CD4-positive, alpha-beta T cell (primary cell): ENCODE results near the gene TM4SF20. TPM values are rescaled to one million over a fixed set of nuclear protein-coding genes. Genes with fewer than 3 reads are reported as not detected.

Source experiments
- ATAC-seq: fragments of 200-7000 bp; cut with Tn5 transposase; one replicate; pipeline ENCODE4 v1.10.0; 2022; ENCODE audit warnings: mild to moderate bottlenecking; ENCODE audit not compliant: poor library complexity
- CTCF ChIA-PET: fragments of 350-600 bp; sonication (Branson Sonifier 250); formaldehyde crosslinking; loops from one replicate; lab custom pipeline; 2021; ENCODE audit warnings: antibody characterized with exemption, inconsistent platforms; lab: Charles Lee
- POLR2A ChIA-PET: fragments of 350-600 bp; sonication (Branson Sonifier 250); formaldehyde crosslinking; loops from one replicate; lab custom pipeline; 2021; ENCODE audit warnings: antibody characterized with exemption, inconsistent platforms; lab: Charles Lee
- DNase-seq, 14 experiments: peaks; one replicate each; pipeline ENCODE4 v3.0.0-alpha.2; 2013 to 2020; ENCODE audit warnings: mixed read lengths in 2 of 14
- H3K27ac ChIP-seq, 2 donors: one replicate each; pipeline versions ENCODE4 v1.5.1 to v1.7.0; 2013; ENCODE audit warnings: low read length in 2 of 2, low read depth in 1 of 2, mild to moderate bottlenecking in 1 of 2
- H3K27me3 ChIP-seq, 2 experiments: 1 replicate in 1 of 2; 2 replicates in 1 of 2; pipeline versions ENCODE4 v1.6.1 to v1.7.0; 2013; ENCODE audit warnings: low read length in 2 of 2, control low read depth in 1 of 2, mild to moderate bottlenecking in 1 of 2, moderate library complexity in 1 of 2; ENCODE audit not compliant: insufficient read depth in 2 of 2, control insufficient read depth in 1 of 2
- H3K36me3 ChIP-seq: one replicate; pipeline ENCODE4 v1.6.1; 2013; ENCODE audit warnings: low read length, control low read depth; ENCODE audit not compliant: insufficient read depth
- H3K4me1 ChIP-seq: one replicate; pipeline ENCODE4 v1.6.1; 2013; ENCODE audit warnings: low read length, control low read depth; ENCODE audit not compliant: insufficient read depth
- H3K4me3 ChIP-seq: one replicate; pipeline ENCODE4 v1.5.1; 2013; ENCODE audit warnings: mild to moderate bottlenecking, low read length, moderate library complexity
- H3K9me3 ChIP-seq, 2 experiments: 1 replicate in 1 of 2; 2 replicates in 1 of 2; pipeline versions ENCODE4 v1.6.1 to v1.7.0; 2013; ENCODE audit warnings: low read length in 2 of 2, mild to moderate bottlenecking in 2 of 2, control low read depth in 1 of 2, moderate library complexity in 1 of 2; ENCODE audit not compliant: control insufficient read depth in 1 of 2, insufficient read depth in 1 of 2
- H3K27ac Mint-ChIP-seq: one replicate; pipeline ENCODE4 v1.8.0; 2020; ENCODE audit warnings: mixed read lengths
- H3K27me3 Mint-ChIP-seq: one replicate; pipeline ENCODE4 v1.8.0; 2021; ENCODE audit warnings: mixed read lengths
- H3K36me3 Mint-ChIP-seq: one replicate; pipeline ENCODE4 v1.8.0; 2021; ENCODE audit warnings: low read depth, mixed read lengths
- H3K4me1 Mint-ChIP-seq: one replicate; pipeline ENCODE4 v1.8.0; 2021; ENCODE audit warnings: low read depth, mixed read lengths
- H3K4me3 Mint-ChIP-seq: one replicate; pipeline ENCODE4 v1.8.0; 2020; ENCODE audit warnings: mild to moderate bottlenecking, mixed read lengths
- H3K9me3 Mint-ChIP-seq: one replicate; pipeline ENCODE4 v1.8.0; 2020; ENCODE audit warnings: mixed read lengths
- CTCF ChIP-seq: fragments of 200-600 bp; IDR thresholded peaks from one replicate; pipeline ENCODE4 v1.8.0; 2022; ENCODE audit warnings: antibody characterized with exemption, mild to moderate bottlenecking
- intact Hi-C, 2 experiments: fragments of 100-400 bp; cut with DNase I in 1 of 2; cut with micrococcal nuclease in 1 of 2; formaldehyde crosslinking; loops; one replicate each; pipeline versions ENCODE4 v1.15.1 to v1.9.0; 2023 to 2025; cut with DNase I, micrococcal nuclease
- total RNA-seq, 174 experiments: library from RNA in 2 of 174; stranded (reverse) in 2 of 174; gene quantifications; one replicate each; pipeline ENCODE4 v1.2.3 and lab custom pipeline; 2021 to 2026

TM4SF20 gene
- total RNA-seq, 2 experiments from 2014 or later: not detected

- Mint-ChIP-seq H3K4me1 (no peaks in the 10 kb centered on the region), H3K36me3 (no peaks in the 10 kb centered on the region), H3K9me3 (no peaks in the 10 kb centered on the region), H3K27ac (no peak overlapping the region), H3K4me3 (no peak overlapping the region), H3K27me3 (no peaks in the 10 kb centered on the region)
- POLR2A ChIA-PET: no interaction called here
- H3K9me3 ChIP-seq: no peaks in the 10 kb centered on the region
- ATAC-seq (no peak), DNase-seq (no peak)
- H3K36me3 ChIP-seq: no peaks in the 10 kb centered on the region
- no peak overlapping the region for H3K4me3 ChIP-seq
- H3K27me3 ChIP-seq: no peaks in the 10 kb centered on the region
- intact Hi-C loops: no loop called here
- H3K27ac ChIP-seq: no peak overlapping the region
- no peak for TF ChIP-seq CTCF
- H3K4me1 ChIP-seq: peaks cover 3% of the 10 kb centered on the region
- CTCF ChIA-PET: interaction anchor here (0.6 kb wide), 1 partner anchor 509 kb away, joined by 3 read pairs; no protein-coding TSS in a partner anchor
These were observed 19.9 kb upstream of the TM4SF20 start for GRCh38 chr2:227398684-227399670.

GRCh38 chr2:227397562-227397961, 18.5 kb upstream of the TM4SF20 start:
- Mint-ChIP-seq H3K27ac (no peak overlapping the region), H3K4me3 (no peak overlapping the region), H3K36me3 (no peaks in the 10 kb centered on the region), H3K27me3 (no peaks in the 10 kb centered on the region), H3K9me3 (no peaks in the 10 kb centered on the region), H3K4me1 (no peaks in the 10 kb centered on the region)
- no peak for ATAC-seq
- intact Hi-C loops: no loop called here
- Histone ChIP-seq H3K27me3 (no peaks in the 10 kb centered on the region), H3K9me3 (no peaks in the 10 kb centered on the region), H3K4me1 (peaks cover 3% of the 10 kb centered on the region), H3K27ac (no peak overlapping the region), H3K4me3 (no peak overlapping the region), H3K36me3 (no peaks in the 10 kb centered on the region)
- CTCF ChIA-PET: interaction anchor here (0.6 kb wide), 1 partner anchor 13 kb away, joined by 3 read pairs; no protein-coding TSS in a partner anchor
- DNase-seq: no peak
- POLR2A ChIA-PET: no interaction called here
- TF ChIP-seq CTCF: no peak

- no peak overlapping the region for H3K27ac ChIP-seq
- peaks cover 3% of the 10 kb centered on the region for H3K4me1 ChIP-seq
- intact Hi-C loops: no loop called here
- ChIA-PET POLR2A (no interaction called here), CTCF (no interaction called here)
- no peaks in the 10 kb centered on the region for H3K27me3 ChIP-seq
- H3K4me1 Mint-ChIP-seq: no peaks in the 10 kb centered on the region
- ATAC-seq (no peak), DNase-seq (no peak)
- no peaks in the 10 kb centered on the region for H3K9me3 Mint-ChIP-seq
- H3K4me3 ChIP-seq: no peak overlapping the region
- no peak overlapping the region for H3K27ac Mint-ChIP-seq
- no peaks in the 10 kb centered on the region for H3K9me3 ChIP-seq
- no peak overlapping the region for H3K4me3 Mint-ChIP-seq
- no peaks in the 10 kb centered on the region for H3K36me3 Mint-ChIP-seq
- no peaks in the 10 kb centered on the region for H3K36me3 ChIP-seq
- no peaks in the 10 kb centered on the region for H3K27me3 Mint-ChIP-seq
- TF ChIP-seq CTCF: no peak
These were observed 16.4 kb upstream of the TM4SF20 start for GRCh38 chr2:227395556-227395955.
